GM18951 (cell line): ENCODE measurements around the gene RFPL1.
"Not testable (repeated sequence)": the region's sequence is repeated elsewhere in the genome, so short reads cannot be mapped to it uniquely, and the experiment has no call there.

Experiments
- POLR2A ChIP-seq: IDR thresholded peaks from 4 replicates; pipeline ENCODE4 v1.6.1; 2011; ENCODE audit warnings: mild to moderate bottlenecking; ENCODE audit not compliant: insufficient read length, insufficient read depth; ENCODE audit errors: extremely low read depth
- in situ Hi-C: fragments of 300-500 bp; cut with MboI; formaldehyde crosslinking; loops from one replicate; pipeline ENCODE4 v1.12.0; 2022; ENCODE audit warnings: low sequenced_read_pairs, mixed read lengths, inconsistent platforms; ENCODE audit not compliant: unreplicated experiment

Gene RFPL1

DNA sequence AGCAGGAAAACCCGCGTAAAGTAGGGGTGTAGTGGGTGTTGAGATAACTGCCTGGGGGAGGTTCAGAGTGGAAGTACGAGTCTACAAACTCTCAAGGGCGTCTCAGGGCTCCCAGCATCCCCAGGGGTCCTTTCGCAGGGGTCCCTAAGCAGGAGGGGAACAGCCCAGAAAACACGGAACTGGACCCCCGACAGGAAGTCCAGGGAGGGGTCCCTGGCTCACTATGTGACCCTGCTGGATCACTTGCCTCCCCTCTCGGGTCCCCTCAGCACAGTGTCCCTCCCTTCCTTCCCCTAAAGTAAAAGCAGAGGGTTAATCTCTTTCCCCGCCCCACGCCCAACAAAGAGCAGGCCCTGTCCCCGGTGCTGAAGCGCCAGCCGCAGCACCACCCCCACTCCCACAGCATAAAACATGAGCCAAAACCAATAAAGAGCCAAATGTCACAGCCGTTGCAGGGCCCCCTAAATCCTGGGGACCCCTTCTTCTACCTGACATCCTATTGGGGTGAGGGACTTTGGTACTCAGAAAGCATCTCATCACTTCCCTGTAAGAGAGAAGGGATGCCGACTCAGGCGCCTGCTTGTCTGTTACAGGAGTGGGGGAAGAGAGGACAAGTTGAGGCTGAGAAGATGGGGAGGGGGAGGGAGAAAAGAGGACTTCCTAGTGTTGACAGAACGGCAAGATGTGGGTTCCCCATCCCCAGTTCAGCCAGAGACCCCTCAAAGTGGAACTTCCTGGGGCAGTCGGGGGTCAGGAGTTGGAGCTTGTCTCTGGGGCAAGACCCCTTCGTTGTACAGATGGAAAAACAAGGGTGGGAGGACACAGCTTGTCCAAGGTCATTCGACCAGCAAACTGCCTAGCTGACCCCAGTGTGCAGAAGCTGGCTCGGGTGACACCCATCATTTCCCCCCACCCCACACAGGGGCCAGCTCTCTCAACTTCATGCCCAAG, 40.2 kb downstream of the RFPL1 start:
- in situ Hi-C loops: no loop called here
- no peak for TF ChIP-seq POLR2A

DNA sequence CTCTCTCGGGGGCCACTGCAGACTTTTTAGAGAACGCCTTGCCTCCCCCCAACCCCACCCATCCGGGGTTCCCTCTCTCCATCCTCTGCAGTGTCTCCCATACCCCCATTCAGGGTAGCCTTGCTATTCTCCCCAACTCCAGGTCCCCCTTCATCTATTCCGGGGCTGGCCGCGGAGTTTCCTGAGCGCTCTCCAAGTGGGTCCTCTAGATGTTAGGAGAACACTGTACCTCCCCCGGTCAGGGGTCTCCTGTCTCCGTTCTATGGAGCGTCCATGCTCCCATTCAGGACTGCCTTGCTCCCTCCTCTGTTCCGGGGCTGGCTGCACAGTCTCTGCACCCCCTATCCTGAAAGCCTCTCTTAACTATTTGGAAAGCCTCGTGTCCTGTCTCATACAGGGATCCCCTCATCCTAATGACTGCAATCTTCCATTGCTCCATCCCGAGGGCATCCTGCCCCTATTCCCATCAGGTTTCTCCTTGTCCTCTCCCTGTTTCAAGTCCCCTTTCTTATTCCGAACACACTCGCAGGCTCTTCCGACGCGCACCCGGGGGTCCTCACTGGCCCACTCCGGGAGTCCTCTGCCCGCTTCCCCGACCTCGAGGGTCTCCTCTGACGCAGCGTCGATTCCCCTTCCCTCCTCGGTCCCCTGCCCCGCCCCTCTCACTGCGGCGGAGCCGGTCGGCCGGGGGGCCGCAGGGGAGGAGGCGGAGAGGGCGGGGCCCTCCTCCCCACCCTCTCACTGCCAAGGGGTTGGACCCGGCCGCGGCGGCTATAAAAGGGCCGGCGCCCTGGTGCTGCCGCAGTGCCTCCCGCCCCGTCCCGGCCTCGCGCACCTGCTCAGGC, 41.3 kb downstream of the RFPL1 start, which contains the start of gene NEFH:
TSS of gene NEFH (plus strand) at position 802 of the 845 bp plus-strand sequence. CDS start 45 bp downstream, outside the sequence.
- in situ Hi-C loops: no loop called here
- TF ChIP-seq POLR2A: no peak

DNA sequence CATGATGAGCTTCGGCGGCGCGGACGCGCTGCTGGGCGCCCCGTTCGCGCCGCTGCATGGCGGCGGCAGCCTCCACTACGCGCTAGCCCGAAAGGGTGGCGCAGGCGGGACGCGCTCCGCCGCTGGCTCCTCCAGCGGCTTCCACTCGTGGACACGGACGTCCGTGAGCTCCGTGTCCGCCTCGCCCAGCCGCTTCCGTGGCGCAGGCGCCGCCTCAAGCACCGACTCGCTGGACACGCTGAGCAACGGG, 41.8 kb downstream of the RFPL1 start:
- in situ Hi-C loops: no loop called here
- TF ChIP-seq POLR2A: no peak

DNA sequence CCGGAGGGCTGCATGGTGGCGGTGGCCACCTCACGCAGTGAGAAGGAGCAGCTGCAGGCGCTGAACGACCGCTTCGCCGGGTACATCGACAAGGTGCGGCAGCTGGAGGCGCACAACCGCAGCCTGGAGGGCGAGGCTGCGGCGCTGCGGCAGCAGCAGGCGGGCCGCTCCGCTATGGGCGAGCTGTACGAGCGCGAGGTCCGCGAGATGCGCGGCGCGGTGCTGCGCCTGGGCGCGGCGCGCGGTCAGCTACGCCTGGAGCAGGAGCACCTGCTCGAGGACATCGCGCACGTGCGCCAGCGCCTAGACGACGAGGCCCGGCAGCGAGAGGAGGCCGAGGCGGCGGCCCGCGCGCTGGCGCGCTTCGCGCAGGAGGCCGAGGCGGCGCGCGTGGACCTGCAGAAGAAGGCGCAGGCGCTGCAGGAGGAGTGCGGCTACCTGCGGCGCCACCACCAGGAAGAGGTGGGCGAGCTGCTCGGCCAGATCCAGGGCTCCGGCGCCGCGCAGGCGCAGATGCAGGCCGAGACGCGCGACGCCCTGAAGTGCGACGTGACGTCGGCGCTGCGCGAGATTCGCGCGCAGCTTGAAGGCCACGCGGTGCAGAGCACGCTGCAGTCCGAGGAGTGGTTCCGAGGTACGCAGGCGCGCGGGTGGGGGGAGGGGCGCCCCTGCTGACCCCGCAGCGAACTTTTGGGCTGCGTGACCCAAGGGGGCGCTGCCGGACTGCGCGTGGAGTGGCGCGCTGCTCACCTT, 42.3 kb downstream of the RFPL1 start:
- no peak for TF ChIP-seq POLR2A

DNA sequence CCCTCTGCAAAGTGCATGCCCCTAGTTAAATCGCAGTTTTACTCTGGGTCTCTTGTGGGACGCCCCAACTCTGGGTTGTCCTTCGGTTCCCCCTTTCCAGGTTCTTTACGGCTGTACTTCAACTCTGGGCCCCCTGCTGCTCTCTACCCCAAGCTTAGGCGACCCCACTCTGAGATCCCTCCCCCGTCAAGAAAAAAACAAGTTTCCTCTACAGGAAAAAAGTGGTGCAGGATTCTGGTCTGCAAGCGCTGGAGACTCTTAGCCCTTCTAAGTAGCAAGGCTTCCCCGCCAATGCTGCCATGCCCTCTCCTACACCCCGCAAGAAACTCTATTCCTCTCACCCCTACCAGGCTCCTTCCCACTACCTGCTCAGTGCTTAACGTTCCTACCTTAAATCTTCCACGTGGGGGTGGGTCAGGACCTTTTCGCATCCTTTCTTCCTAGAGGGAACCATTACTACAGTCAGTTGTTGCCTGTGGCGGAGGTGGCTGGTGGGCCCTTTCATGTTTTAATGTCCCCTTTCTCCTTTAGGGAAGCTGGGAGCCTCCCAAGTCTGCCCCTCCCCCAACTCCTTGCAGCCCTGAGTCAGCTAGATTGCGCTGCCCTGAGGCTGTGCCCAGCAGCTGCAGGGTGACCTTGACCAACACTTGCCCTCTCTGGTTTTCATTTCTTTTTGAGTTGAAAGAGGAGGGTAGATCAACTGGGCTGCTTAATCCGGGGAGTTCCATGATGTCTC, 43.0 kb downstream of the RFPL1 start:
- in situ Hi-C loops: no loop called here

More for the DNA sequence above, 42.3 kb downstream of the RFPL1 start:
- in situ Hi-C loops: no loop called here

DNA sequence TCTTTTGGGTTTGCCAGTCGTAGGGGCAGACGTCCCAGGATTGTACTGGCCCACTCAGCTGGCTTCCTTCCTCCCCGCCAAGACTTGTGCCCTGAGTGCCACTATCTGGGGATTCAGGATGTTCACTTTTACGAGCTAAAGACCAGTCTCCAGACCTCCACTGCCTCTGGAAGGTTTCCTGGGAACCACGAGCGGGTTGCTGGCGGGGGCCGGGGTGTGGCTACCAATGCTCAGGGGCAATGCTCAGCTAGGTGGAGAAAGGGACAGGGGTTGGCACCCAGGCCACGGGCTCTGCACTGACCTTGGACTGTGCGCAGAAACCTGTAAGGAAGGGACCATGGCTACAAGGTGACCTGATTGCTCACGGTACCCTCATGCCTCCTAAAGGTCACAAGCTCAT, 43.9 kb downstream of the RFPL1 start:
- TF ChIP-seq POLR2A: no peak

More for the DNA sequence above, 43.0 kb downstream of the RFPL1 start:
- TF ChIP-seq POLR2A: no peak

DNA sequence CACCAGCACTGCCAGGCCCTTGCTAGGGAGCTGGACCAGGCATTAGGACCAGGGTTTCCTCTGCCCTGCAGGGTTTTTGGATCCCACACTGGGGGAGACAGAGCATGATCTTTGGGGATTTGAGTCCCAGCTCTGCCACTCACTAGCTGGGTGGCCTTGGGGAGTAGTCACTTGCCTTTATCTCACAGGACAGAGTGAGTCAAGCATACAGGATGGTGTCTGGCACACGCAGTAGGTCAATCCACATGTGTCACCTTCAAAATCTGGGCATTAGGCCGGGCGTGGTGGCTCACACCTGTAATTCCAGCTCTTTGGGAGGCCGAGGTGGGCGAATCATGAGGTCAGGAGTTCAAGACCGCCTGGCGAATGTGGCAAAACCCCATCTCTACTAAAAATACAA, 44.3 kb downstream of the RFPL1 start:
- in situ Hi-C loops: no loop called here
- TF ChIP-seq POLR2A: no peak

More for the DNA sequence above, 43.9 kb downstream of the RFPL1 start:
- in situ Hi-C loops: no loop called here

DNA sequence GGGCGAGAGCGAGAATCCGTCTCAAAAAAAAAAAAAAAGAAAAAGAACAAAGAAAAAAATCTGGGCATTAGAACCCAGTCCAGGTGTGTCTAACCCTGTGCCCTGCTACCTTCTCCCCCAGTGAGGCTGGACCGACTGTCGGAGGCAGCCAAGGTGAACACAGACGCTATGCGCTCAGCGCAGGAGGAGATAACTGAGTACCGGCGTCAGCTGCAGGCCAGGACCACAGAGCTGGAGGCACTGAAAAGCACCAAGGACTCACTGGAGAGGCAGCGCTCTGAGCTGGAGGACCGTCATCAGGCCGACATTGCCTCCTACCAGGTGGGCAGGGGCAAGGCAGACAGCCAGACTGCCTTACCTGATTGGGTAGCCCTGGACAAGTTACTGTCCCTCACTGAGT, 44.9 kb downstream of the RFPL1 start:
- in situ Hi-C loops: no loop called here
- TF ChIP-seq POLR2A: no peak

DNA sequence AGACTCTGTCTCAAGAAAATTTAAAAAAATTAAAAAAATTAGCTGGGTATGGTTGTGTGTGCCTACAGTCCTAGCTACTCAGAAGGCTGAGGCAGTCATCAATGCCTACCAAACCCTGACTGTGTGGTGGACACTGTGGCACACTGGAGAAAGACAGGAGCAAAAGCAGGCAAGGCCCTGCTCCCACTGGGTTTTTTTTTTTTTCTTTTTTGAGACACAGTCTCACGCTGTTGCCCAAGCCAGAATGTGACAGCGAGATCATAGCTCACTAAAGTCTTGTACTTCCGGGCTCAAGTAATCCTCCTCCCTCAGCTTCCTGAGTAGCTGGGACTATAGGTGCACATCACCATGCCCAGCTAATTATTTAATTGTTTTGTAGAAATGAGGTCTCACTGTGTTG, 46.3 kb downstream of the RFPL1 start:
- in situ Hi-C loops: no loop called here
- TF ChIP-seq POLR2A: no peak

DNA sequence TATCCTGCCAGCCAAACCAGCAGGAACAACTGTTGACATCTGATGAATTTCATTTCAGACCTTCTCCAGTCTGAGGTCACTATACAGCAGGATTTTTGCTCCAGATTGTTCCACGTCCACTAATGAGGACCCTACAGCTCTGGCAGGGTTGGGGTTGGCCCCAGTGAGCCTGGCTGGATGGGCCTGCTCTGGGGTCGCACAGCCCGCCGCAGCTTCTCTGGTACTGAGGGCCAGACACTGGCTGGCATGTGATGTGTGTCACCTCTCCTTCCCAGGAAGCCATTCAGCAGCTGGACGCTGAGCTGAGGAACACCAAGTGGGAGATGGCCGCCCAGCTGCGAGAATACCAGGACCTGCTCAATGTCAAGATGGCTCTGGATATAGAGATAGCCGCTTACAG, 47.1 kb downstream of the RFPL1 start:
- TF ChIP-seq POLR2A: no peak
- in situ Hi-C loops: no loop called here

DNA sequence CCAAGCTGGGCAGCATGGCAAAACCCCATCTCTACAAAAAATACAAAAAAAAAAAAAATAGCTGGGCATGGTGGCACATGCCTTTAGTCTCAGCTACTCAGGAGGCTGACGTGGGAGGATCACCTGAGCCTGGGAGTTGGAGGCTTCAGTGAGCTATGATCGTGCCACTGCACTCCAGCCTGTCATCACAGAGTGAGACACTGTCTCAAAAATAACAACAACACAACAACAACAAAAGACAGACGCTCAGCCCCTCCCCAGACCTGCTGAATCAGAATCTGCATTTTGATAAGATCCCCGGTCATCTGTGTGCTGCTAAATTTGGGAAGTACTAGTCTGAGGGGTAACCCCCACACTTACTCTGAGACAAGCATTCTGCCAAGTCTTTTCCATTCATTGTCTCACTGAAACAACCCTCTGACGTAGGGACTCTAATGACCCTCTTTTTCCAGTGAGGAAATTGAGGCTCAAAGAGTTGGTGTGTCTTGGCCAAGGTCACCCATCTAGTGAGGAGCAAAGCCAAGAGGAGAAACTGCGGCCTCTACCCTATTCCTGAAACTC, 49.1 kb downstream of the RFPL1 start:
- in situ Hi-C loops: no loop called here

DNA sequence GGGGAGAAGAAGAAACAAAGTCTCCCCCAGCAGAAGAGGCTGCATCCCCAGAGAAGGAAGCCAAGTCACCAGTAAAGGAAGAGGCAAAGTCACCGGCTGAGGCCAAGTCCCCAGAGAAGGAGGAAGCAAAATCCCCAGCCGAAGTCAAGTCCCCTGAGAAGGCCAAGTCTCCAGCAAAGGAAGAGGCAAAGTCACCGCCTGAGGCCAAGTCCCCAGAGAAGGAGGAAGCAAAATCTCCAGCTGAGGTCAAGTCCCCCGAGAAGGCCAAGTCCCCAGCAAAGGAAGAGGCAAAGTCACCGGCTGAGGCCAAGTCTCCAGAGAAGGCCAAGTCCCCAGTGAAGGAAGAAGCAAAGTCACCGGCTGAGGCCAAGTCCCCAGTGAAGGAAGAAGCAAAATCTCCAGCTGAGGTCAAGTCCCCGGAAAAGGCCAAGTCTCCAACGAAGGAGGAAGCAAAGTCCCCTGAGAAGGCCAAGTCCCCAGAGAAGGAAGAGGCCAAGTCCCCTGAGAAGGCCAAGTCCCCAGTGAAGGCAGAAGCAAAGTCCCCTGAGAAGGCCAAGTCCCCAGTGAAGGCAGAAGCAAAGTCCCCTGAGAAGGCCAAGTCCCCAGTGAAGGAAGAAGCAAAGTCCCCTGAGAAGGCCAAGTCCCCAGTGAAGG, 50.9 kb downstream of the RFPL1 start:
- in situ Hi-C loops: not testable (repeated sequence)

More for the DNA sequence above, 49.1 kb downstream of the RFPL1 start:
- TF ChIP-seq POLR2A: no peak

DNA sequence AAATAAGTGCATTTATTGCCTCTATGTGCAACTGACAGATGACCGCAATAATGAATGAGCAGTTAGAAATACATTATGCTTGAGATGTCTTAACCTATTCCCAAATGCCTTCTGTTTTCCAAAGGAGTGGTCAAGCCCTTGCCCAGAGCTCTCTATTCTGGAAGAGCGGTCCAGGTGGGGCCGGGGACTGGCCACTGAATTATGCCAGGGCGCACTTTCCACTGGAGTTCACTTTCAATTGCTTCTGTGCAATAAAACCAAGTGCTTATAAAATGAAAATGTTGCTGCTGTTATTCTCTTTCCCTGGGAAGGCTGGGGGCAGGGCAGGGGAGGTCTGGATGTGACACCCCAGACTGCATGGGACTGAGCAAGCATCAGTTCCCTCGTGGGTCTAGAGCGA, 52.6 kb downstream of the RFPL1 start:
- in situ Hi-C loops: no loop called here
- no peak for TF ChIP-seq POLR2A
